Measurements from ENCODE around the gene MEIOB. TPM values are rescaled to one million over a fixed set of nuclear protein-coding genes. Genes with fewer than 3 reads are reported as not detected.

The MEIOB gene
- total RNA-seq, 2 donors from 2014 or later: 0.26 TPM; not detected in 1

GRCh38 chr16:1874854-1875253, 2.9 kb upstream of the MEIOB start:
- H3K27ac ChIP-seq: no peak overlapping the region
- peaks cover 9% of the 10 kb centered on the region for H3K4me1 ChIP-seq
- H3K27me3 ChIP-seq: no peaks in the 10 kb centered on the region
- DNase-seq (no peak), ATAC-seq (no peak)
- 39 to 44% methylated on average over 6 of the region's 6 CpGs for WGBS, 2 donors
- no peaks in the 10 kb centered on the region for H3K9me3 ChIP-seq
- intact Hi-C loops (cut with DNase I): no loop called here
- H3K36me3 ChIP-seq (replicated peaks in 1 of 2; ENCODE audit: insufficient read depth in 1 of 2, low read depth in 2 of 2): no peaks in the 10 kb centered on the region
- no peak for TF ChIP-seq POLR2A (IDR thresholded peaks at IDR 0.05)
- TF ChIP-seq, protein P1, sequence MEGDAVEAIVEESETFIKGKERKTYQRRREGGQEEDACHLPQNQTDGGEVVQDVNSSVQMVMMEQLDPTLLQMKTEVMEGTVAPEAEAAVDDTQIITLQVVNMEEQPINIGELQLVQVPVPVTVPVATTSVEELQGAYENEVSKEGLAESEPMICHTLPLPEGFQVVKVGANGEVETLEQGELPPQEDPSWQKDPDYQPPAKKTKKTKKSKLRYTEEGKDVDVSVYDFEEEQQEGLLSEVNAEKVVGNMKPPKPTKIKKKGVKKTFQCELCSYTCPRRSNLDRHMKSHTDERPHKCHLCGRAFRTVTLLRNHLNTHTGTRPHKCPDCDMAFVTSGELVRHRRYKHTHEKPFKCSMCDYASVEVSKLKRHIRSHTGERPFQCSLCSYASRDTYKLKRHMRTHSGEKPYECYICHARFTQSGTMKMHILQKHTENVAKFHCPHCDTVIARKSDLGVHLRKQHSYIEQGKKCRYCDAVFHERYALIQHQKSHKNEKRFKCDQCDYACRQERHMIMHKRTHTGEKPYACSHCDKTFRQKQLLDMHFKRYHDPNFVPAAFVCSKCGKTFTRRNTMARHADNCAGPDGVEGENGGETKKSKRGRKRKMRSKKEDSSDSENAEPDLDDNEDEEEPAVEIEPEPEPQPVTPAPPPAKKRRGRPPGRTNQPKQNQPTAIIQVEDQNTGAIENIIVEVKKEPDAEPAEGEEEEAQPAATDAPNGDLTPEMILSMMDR (IDR thresholded peaks at IDR 0.05): no peak
- H3K4me3 ChIP-seq: no peak overlapping the region

GRCh38 chr16:1870365-1871082, 1.4 kb downstream of the MEIOB start:
- peak in 2 of 4 donors; percentile 6 to 15 for DNase-seq
- H3K27me3 ChIP-seq: no peaks in the 10 kb centered on the region
- H3K4me1 ChIP-seq: peaks cover 9% of the 10 kb centered on the region
- H3K36me3 ChIP-seq (replicated peaks in 1 of 2; ENCODE audit: insufficient read depth in 1 of 2, low read depth in 2 of 2): no peaks in the 10 kb centered on the region
- ATAC-seq: peak; percentile 37
- no peak overlapping the region for H3K27ac ChIP-seq
- no peaks in the 10 kb centered on the region for H3K9me3 ChIP-seq
- H3K4me3 ChIP-seq: no peak overlapping the region
- WGBS, 2 donors: 30 to 33% methylated on average over 9 of the region's 9 CpGs
- TF ChIP-seq POLR2A (IDR thresholded peaks at IDR 0.05): no peak
- TF ChIP-seq, protein P1 (IDR thresholded peaks at IDR 0.05): no peak
- intact Hi-C loops (cut with DNase I): no loop called here

DNA sequence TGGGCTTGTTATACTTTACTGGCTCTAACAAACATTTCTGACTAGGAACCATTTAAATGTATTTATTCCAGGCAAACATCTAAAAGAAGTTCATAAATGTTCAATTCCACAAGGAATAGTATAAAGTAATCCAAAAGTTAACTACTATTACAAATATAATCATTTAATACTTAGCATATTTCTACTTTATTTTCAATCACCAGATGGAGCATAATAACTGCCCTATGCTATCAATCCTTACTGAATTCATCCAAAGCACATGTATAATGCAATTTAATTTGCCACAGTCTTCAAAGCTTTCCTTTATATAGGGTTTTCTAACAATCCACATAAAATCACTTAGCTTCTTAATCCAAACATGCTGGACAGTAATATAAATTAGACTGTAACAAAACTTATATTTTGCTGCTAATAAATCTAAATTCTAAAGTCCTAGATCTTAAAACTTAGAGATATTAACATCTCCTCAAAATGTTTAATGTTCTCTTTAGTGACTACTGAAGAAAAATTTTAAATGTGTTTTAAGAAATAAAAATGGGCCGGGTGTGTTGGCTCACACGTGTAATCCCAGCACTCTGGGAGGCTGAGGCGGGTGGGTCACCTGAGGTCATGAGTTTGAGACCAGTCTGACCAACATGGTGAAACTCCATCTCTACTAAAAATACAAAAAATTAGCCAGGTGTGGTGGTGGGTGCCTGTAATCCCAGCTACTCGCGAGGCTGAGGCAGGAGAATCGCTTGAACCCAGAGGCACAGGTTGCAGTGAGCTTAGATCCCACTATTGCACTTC, 5.9 kb downstream of the MEIOB start:
- intact Hi-C loops (cut with DNase I): no loop called here
- no peaks in the 10 kb centered on the region for H3K9me3 ChIP-seq
- DNase-seq: no peak
- no peak overlapping the region for H3K4me3 ChIP-seq
- no peaks in the 10 kb centered on the region for H3K36me3 ChIP-seq (replicated peaks in 1 of 2; ENCODE audit: insufficient read depth in 1 of 2, low read depth in 2 of 2)
- no peaks in the 10 kb centered on the region for H3K4me1 ChIP-seq
- no peak overlapping the region for H3K27ac ChIP-seq
- no peaks in the 10 kb centered on the region for H3K27me3 ChIP-seq
- TF ChIP-seq, protein P1 (IDR thresholded peaks at IDR 0.05): no peak
- no peak for TF ChIP-seq POLR2A (IDR thresholded peaks at IDR 0.05)
- 72 to 75% methylated on average over 6 of the region's 6 CpGs for WGBS, 2 donors
- ATAC-seq: no peak

DNA sequence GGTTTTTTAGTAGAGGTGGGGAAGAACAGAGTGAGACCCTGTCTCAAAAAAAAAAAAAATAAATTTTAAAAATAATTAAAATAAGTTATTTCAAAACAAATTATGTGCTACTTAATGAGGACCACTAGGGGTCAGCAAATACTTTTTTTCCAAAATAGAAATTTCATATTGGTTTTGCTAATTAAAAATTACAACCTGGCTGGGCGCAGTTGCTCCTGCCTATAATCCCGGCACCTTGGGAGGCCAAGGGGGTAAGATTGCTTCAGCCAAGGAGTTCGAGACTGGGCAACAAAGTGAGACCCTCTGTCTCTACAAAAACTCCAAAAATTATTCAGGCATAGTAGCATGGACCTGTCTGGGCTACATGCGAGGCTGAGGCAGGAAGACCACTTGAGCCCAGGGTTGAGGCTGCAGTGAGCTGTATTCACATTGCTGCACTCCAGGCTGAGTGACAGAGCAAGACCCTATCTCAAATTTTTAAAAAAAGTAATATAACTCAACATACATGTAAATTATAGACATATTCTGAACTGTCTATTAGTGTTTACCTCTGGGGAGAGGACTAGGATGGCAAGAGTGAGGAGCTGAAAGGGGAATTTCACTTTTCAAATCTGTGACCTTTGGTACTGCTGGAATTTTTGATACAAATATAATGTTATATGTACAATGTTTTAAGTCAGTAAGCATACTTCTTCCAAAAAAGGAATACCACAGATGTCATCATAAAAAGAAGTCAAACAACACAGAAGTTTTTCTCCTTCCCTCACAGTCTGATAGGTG, 8.1 kb downstream of the MEIOB start:
- no peaks in the 10 kb centered on the region for H3K36me3 ChIP-seq (replicated peaks in 1 of 2; ENCODE audit: insufficient read depth in 1 of 2, low read depth in 2 of 2)
- no peaks in the 10 kb centered on the region for H3K4me1 ChIP-seq
- no peak overlapping the region for H3K4me3 ChIP-seq
- H3K9me3 ChIP-seq: no peaks in the 10 kb centered on the region
- peak; percentile 68 for ATAC-seq
- H3K27me3 ChIP-seq: no peaks in the 10 kb centered on the region
- WGBS, 2 donors: 12 to 25% methylated on average over 4 of the region's 4 CpGs
- no peak overlapping the region for H3K27ac ChIP-seq
- intact Hi-C loops (cut with DNase I): no loop called here
- TF ChIP-seq POLR2A (IDR thresholded peaks at IDR 0.05): peak in 1 of 3 donors; percentile 4
- TF ChIP-seq, protein P1 (IDR thresholded peaks at IDR 0.05): peak; percentile 36 to 72 (median 66)
- peak; percentile 8 to 27 (median 23) for DNase-seq

Data from body of pancreas (tissue), 4 donors.